GM23338 (cell line): ENCODE measurements around the gene EGFL6. TPM values are rescaled to one million over a fixed set of nuclear protein-coding genes. Genes with fewer than 3 reads are reported as not detected.

Experiments used
- ATAC-seq: fragments of 200-7000 bp; cut with Tn5 transposase; 3 replicates; pipeline ENCODE4 v1.9.1; 2020
- DNase-seq: peaks from one replicate; pipeline ENCODE4 v3.0.0-alpha.2; 2015; ENCODE audit warnings: low spot score
- H2AFZ ChIP-seq: fragments of 200-600 bp; sonication (generic); 2 replicates; pipeline ENCODE4 v1.8.0; 2016; ENCODE audit warnings: antibody characterized with exemption, mild to moderate bottlenecking, moderate library complexity
- H3F3A ChIP-seq: fragments of 200-600 bp; sonication (generic); replicated peaks from 2 replicates; pipeline ENCODE4 v1.8.0; 2017; ENCODE audit warnings: antibody characterized with exemption, mixed run types, low read depth
- H3K27ac ChIP-seq: fragments of 200-600 bp; sonication (generic); 2 replicates; pipeline ENCODE4 v1.6.1; 2016; ENCODE audit warnings: low read depth
- H3K27me3 ChIP-seq: fragments of 200-600 bp; sonication (generic); 2 replicates; pipeline ENCODE4 v1.8.0; 2016; ENCODE audit warnings: mild to moderate bottlenecking, mixed run types, moderate library complexity; ENCODE audit not compliant: insufficient read depth
- H3K36me3 ChIP-seq: fragments of 200-600 bp; sonication (generic); 2 replicates; pipeline ENCODE4 v1.8.0; 2016; ENCODE audit warnings: mild to moderate bottlenecking; ENCODE audit not compliant: insufficient read depth
- H3K4me1 ChIP-seq: fragments of 200-600 bp; sonication (generic); 2 replicates; pipeline ENCODE4 v1.8.0; 2016; ENCODE audit warnings: mild to moderate bottlenecking, moderate library complexity; ENCODE audit not compliant: insufficient read depth
- H3K4me2 ChIP-seq: fragments of 200-600 bp; sonication (generic); 2 replicates; pipeline ENCODE4 v1.7.1; 2017; ENCODE audit warnings: mixed run types
- H3K4me3 ChIP-seq: fragments of 200-600 bp; sonication (generic); 2 replicates; pipeline ENCODE4 v1.6.1; 2016; ENCODE audit warnings: mixed run types
- H3K79me2 ChIP-seq: fragments of 200-600 bp; sonication (generic); replicated peaks from 2 replicates; pipeline ENCODE4 v1.8.0; 2017; ENCODE audit warnings: mild to moderate bottlenecking; ENCODE audit not compliant: insufficient read depth
- H3K9me2 ChIP-seq: fragments of 200-600 bp; sonication (generic); 2 replicates; pipeline ENCODE4 v1.8.0; 2017; ENCODE audit not compliant: insufficient read depth
- H4K20me1 ChIP-seq: fragments of 200-600 bp; sonication (generic); replicated peaks from 2 replicates; pipeline ENCODE4 v1.8.0; 2017; ENCODE audit warnings: mild to moderate bottlenecking; ENCODE audit not compliant: insufficient read depth
- H3K27ac Mint-ChIP-seq: 2 replicates; pipeline ENCODE4 v1.8.0; 2020; ENCODE audit warnings: inconsistent platforms, mild to moderate bottlenecking, moderate library complexity, mixed read lengths
- H3K27me3 Mint-ChIP-seq: 3 replicates; pipeline ENCODE4 v1.8.0; 2022; ENCODE audit warnings: low read depth, mild to moderate bottlenecking, moderate library complexity, mixed read lengths, inconsistent platforms; ENCODE audit not compliant: insufficient read depth, poor library complexity
- H3K36me3 Mint-ChIP-seq: 3 replicates; pipeline ENCODE4 v1.8.0; 2021; ENCODE audit warnings: low read depth, mild to moderate bottlenecking, inconsistent platforms, moderate library complexity, mixed read lengths
- H3K4me1 Mint-ChIP-seq: 3 replicates; pipeline ENCODE4 v1.8.0; 2020; ENCODE audit warnings: mild to moderate bottlenecking, inconsistent platforms, mixed read lengths
- H3K4me3 Mint-ChIP-seq: 3 replicates; pipeline ENCODE4 v1.8.0; 2021; ENCODE audit warnings: moderate library complexity, mild to moderate bottlenecking, inconsistent platforms, mixed read lengths
- H3K9me3 Mint-ChIP-seq: 3 replicates; pipeline ENCODE4 v1.8.0; 2020; ENCODE audit warnings: moderate library complexity, mild to moderate bottlenecking, inconsistent platforms, mixed read lengths
- CREB1 ChIP-seq: fragments of 250-450 bp; sonication (Bioruptor Pico); IDR thresholded peaks from 2 replicates; pipeline ENCODE4 v1.5.0; 2020; ENCODE audit warnings: low read depth, mild to moderate bottlenecking, moderate library complexity
- EZH2 ChIP-seq: fragments of 200-600 bp; sonication (generic); IDR thresholded peaks from one replicate; pipeline ENCODE4 v1.8.0; 2017; ENCODE audit warnings: antibody characterized with exemption, mild to moderate bottlenecking, low read depth; ENCODE audit not compliant: unreplicated experiment
- NANOG ChIP-seq: IDR thresholded peaks from 2 replicates; pipeline ENCODE4 v1.6.1; 2016; ENCODE audit warnings: antibody characterized with exemption, borderline replicate concordance
- POLR2AphosphoS5 ChIP-seq: IDR thresholded peaks from 2 replicates; pipeline ENCODE4 v1.6.1; 2016; ENCODE audit warnings: antibody characterized with exemption, low read depth
- STAT1 ChIP-seq: IDR thresholded peaks from one replicate; pipeline ENCODE4 v1.6.1; 2016; ENCODE audit warnings: antibody characterized with exemption; ENCODE audit not compliant: unreplicated experiment
- ZNF114 ChIP-seq: fragments of 250-450 bp; sonication (Bioruptor Pico); IDR thresholded peaks from 2 replicates; pipeline ENCODE4 v1.5.0; 2020; ENCODE audit warnings: mild to moderate bottlenecking, moderate library complexity
- ZNF331 ChIP-seq: fragments of 250-450 bp; sonication (Bioruptor Pico); IDR thresholded peaks from 2 replicates; pipeline ENCODE4 v1.5.0; 2020; ENCODE audit warnings: low read depth, mild to moderate bottlenecking, moderate library complexity
- polyA plus RNA-seq: library from polyadenylated mRNA; unstranded; fragments of >200 nt; fragmentation: Nextera tagmentation; extraction: Ambion mirVana; gene quantifications from 2 replicates; pipeline ENCODE4 v1.2.1, GENCODE V29; 2016
- total RNA-seq: library from RNA; depleted of rRNA; stranded (reverse); fragments of >200 nt; shearing (Covaris generic); gene quantifications from 2 replicates; pipeline ENCODE4 v1.2.3, GENCODE V29; 2014
- TF ChIP-seq, protein P1 (sequence below), 2 experiments: fragments of 200-600 bp in 1 of 2; sonication (generic) in 1 of 2; conservative IDR thresholded peaks; 2 replicates each; pipeline versions ENCODE4 v1.5.1 to v1.6.1; 2016 to 2017; ENCODE audit warnings: antibody characterized with exemption in 2 of 2, low read depth in 2 of 2, mild to moderate bottlenecking in 2 of 2, moderate library complexity in 1 of 2
- TF ChIP-seq, protein P2 (sequence below): fragments of 250-450 bp; sonication (Bioruptor Pico); IDR thresholded peaks from 2 replicates; pipeline ENCODE4 v1.5.0; 2020; ENCODE audit warnings: mild to moderate bottlenecking, moderate library complexity

EGFL6 gene
- total and polyA plus RNA-seq, 2 experiments from 2014 or later, result 1.2 to 2.6 TPM

DNA sequence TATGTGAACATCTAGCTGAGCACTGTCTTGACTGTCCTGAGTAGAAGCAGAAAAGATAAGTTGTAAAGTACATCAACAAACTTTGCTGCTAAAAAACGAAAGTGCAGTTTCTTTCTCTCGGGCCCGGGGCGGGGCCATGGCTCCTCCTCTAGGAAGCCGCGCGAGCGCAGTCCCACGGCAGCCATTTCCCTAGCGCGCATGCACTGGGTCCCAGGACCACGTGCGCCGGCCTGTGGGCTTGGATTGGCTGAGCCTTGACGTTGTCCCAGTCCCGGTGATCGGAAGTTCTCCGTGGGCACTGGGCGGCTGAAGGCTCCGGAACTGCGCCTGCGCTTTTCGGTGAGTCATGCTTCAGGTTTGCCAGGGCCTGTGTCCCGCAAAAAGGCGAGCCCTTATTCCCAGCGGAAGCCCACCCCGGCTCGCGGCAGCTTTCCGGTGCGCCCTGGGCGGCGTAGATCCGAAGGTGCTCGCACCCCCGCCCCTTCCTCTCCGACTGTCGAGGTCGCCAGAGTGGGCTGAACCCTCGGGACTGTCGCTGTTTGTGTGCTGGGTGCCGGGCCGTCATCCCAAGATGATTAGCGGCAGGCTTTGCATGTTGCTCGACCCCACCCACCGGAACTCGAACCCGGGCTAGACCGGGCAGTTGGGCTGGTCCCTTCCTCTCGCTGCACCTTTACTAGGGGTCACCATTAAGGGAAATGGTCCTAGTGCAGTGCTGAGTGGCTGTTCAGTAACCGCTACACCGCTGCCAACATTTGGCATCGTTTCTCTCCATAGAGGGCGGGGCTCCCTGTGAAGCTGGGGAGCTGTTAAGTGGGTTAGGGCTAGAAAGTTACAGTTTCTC, 83.7 kb downstream of the EGFL6 start, which contains the start of gene TCEANC:
Gene TCEANC, plus strand, starts transcription at position 292 of the 844 bp plus-strand sequence. CDS start 9,368 bp downstream, outside the sequence.
- Histone ChIP-seq H3K4me2 (peak within 1 kb of the TSS; percentile 82), H3K9me2 (no peaks in the 10 kb centered on the region), H3K79me2 (no peaks in the 10 kb centered on the region), H2AFZ (peak within 1 kb of the TSS; percentile 94), H4K20me1 (no peaks in the 10 kb centered on the region), H3K4me1 (peaks cover 8% of the 10 kb centered on the region; the same call in 1 of the 2 replicates), H3K27ac (peak within 1 kb of the TSS; percentile 91), H3K27me3 (no peaks in the 10 kb centered on the region), H3F3A (peaks cover 7% of the 10 kb centered on the region; the same call in 1 of the 2 replicates), H3K36me3 (no peaks in the 10 kb centered on the region), H3K4me3 (peak within 1 kb of the TSS; percentile 71)
- Mint-ChIP-seq H3K36me3 (no peaks in the 10 kb centered on the region), H3K27ac (peak within 1 kb of the TSS; percentile 74), H3K27me3 (peaks cover 2% of the 10 kb centered on the region), H3K9me3 (no peaks in the 10 kb centered on the region), H3K4me1 (no peaks in the 10 kb centered on the region), H3K4me3 (peak within 1 kb of the TSS; percentile 79)
- DNase-seq, result peak; percentile 90
- ATAC-seq, result peak; percentile 98
- 0 out of 2 replicates have a peak, but pooled peaks have one; percentile 1 for TF ChIP-seq CREB1
- peak; percentile 68 for TF ChIP-seq POLR2AphosphoS5
- TF ChIP-seq, protein P1, sequence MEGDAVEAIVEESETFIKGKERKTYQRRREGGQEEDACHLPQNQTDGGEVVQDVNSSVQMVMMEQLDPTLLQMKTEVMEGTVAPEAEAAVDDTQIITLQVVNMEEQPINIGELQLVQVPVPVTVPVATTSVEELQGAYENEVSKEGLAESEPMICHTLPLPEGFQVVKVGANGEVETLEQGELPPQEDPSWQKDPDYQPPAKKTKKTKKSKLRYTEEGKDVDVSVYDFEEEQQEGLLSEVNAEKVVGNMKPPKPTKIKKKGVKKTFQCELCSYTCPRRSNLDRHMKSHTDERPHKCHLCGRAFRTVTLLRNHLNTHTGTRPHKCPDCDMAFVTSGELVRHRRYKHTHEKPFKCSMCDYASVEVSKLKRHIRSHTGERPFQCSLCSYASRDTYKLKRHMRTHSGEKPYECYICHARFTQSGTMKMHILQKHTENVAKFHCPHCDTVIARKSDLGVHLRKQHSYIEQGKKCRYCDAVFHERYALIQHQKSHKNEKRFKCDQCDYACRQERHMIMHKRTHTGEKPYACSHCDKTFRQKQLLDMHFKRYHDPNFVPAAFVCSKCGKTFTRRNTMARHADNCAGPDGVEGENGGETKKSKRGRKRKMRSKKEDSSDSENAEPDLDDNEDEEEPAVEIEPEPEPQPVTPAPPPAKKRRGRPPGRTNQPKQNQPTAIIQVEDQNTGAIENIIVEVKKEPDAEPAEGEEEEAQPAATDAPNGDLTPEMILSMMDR (conservative IDR thresholded peaks at IDR 0.05; ENCODE audit: low read depth in 2 of 2), result no peak

DNA sequence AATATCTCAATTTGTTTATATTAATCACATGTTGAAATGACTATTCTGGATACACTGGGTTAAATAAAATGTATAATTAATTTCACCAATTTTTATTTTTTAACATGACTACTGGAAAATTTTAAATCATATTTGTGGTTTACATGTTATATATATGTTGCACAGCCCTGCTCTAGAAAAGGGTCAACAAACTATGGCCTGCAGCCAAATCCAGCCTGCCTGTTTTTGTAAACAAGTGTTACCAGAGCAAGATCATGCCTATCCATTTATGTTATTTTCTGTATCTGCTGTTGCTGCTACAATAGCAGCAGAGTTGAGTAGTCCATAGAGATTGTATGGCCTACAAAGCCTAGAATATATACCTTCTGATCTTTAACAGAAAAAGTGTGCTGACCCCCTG, 84.7 kb downstream of the EGFL6 start:
- Mint-ChIP-seq H3K9me3 (no peaks in the 10 kb centered on the region), H3K27ac (no peak overlapping the region), H3K4me1 (peaks cover 7% of the 10 kb centered on the region; the same call in 2 of the 3 replicates), H3K4me3 (peak overlapping the region; percentile 79), H3K36me3 (no peaks in the 10 kb centered on the region), H3K27me3 (peaks cover 2% of the 10 kb centered on the region)
- peak overlapping the region; percentile 91; the same call in 1 of the 2 replicates for H3K27ac ChIP-seq
- H3K79me2 ChIP-seq, result no peaks in the 10 kb centered on the region
- H3K36me3 ChIP-seq, result no peaks in the 10 kb centered on the region
- no peaks in the 10 kb centered on the region for H3K27me3 ChIP-seq
- peak overlapping the region; percentile 71 for H3K4me3 ChIP-seq
- DNase-seq (no peak), ATAC-seq (no peak)
- H2AFZ ChIP-seq, result no peak overlapping the region
- H3K4me2 ChIP-seq, result peak overlapping the region; percentile 82
- H3F3A ChIP-seq, result peaks cover 7% of the 10 kb centered on the region; the same call in 1 of the 2 replicates
- no peaks in the 10 kb centered on the region for H3K9me2 ChIP-seq
- peaks cover 11% of the 10 kb centered on the region; the same call in 1 of the 2 replicates for H3K4me1 ChIP-seq
- H4K20me1 ChIP-seq, result no peaks in the 10 kb centered on the region
- TF ChIP-seq EZH2, result no peak
- TF ChIP-seq, protein P2, sequence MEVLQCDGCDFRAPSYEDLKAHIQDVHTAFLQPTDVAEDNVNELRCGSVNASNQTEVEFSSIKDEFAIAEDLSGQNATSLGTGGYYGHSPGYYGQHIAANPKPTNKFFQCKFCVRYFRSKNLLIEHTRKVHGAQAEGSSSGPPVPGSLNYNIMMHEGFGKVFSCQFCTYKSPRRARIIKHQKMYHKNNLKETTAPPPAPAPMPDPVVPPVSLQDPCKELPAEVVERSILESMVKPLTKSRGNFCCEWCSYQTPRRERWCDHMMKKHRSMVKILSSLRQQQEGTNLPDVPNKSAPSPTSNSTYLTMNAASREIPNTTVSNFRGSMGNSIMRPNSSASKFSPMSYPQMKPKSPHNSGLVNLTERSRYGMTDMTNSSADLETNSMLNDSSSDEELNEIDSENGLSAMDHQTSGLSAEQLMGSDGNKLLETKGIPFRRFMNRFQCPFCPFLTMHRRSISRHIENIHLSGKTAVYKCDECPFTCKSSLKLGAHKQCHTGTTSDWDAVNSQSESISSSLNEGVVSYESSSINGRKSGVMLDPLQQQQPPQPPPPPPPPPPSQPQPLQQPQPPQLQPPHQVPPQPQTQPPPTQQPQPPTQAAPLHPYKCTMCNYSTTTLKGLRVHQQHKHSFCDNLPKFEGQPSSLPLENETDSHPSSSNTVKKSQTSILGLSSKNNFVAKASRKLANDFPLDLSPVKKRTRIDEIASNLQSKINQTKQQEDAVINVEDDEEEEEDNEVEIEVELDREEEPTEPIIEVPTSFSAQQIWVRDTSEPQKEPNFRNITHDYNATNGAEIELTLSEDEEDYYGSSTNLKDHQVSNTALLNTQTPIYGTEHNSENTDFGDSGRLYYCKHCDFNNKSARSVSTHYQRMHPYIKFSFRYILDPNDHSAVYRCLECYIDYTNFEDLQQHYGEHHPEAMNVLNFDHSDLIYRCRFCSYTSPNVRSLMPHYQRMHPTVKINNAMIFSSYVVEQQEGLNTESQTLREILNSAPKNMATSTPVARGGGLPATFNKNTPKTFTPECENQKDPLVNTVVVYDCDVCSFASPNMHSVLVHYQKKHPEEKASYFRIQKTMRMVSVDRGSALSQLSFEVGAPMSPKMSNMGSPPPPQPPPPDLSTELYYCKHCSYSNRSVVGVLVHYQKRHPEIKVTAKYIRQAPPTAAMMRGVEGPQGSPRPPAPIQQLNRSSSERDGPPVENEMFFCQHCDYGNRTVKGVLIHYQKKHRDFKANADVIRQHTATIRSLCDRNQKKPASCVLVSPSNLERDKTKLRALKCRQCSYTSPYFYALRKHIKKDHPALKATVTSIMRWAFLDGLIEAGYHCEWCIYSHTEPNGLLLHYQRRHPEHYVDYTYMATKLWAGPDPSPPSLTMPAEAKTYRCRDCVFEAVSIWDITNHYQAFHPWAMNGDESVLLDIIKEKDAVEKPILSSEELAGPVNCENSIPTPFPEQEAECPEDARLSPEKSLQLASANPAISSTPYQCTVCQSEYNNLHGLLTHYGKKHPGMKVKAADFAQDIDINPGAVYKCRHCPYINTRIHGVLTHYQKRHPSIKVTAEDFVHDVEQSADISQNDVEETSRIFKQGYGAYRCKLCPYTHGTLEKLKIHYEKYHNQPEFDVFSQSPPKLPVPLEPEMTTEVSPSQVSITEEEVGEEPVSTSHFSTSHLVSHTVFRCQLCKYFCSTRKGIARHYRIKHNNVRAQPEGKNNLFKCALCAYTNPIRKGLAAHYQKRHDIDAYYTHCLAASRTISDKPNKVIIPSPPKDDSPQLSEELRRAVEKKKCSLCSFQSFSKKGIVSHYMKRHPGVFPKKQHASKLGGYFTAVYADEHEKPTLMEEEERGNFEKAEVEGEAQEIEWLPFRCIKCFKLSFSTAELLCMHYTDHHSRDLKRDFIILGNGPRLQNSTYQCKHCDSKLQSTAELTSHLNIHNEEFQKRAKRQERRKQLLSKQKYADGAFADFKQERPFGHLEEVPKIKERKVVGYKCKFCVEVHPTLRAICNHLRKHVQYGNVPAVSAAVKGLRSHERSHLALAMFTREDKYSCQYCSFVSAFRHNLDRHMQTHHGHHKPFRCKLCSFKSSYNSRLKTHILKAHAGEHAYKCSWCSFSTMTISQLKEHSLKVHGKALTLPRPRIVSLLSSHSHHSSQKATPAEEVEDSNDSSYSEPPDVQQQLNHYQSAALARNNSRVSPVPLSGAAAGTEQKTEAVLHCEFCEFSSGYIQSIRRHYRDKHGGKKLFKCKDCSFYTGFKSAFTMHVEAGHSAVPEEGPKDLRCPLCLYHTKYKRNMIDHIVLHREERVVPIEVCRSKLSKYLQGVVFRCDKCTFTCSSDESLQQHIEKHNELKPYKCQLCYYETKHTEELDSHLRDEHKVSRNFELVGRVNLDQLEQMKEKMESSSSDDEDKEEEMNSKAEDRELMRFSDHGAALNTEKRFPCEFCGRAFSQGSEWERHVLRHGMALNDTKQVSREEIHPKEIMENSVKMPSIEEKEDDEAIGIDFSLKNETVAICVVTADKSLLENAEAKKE (CRISPR knock-in tag), result no peak
- TF ChIP-seq STAT1, result no peak
- TF ChIP-seq ZNF331, result no peak
- no peak for TF ChIP-seq POLR2AphosphoS5
- TF ChIP-seq, protein P1 (conservative IDR thresholded peaks at IDR 0.05; ENCODE audit: low read depth in 2 of 2), result no peak
- TF ChIP-seq NANOG, result no peak
- no peak for TF ChIP-seq ZNF114
